ENCODE results near the gene TIPARP.

DNA sequence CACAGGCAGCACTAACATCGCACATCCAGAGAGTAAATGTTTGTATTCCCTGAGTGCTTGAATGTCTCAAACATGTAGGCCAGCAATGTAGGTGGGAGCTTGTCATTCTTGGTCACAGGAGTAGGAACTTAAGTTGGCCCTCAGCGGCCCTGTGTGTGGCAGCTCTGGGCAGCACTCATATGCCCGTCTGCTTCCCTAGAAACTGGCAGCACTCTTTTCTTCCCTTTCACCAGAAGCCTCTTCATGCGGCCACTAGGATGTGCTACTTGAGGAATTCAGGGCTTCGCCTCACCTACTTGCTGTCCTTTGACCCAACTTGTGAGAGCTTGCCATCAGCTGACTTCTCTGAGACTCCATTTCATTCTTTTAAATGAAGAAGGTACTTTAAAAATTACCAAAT lies 69.5 kb downstream of the TIPARP start:
- TF ChIP-seq, protein P1, sequence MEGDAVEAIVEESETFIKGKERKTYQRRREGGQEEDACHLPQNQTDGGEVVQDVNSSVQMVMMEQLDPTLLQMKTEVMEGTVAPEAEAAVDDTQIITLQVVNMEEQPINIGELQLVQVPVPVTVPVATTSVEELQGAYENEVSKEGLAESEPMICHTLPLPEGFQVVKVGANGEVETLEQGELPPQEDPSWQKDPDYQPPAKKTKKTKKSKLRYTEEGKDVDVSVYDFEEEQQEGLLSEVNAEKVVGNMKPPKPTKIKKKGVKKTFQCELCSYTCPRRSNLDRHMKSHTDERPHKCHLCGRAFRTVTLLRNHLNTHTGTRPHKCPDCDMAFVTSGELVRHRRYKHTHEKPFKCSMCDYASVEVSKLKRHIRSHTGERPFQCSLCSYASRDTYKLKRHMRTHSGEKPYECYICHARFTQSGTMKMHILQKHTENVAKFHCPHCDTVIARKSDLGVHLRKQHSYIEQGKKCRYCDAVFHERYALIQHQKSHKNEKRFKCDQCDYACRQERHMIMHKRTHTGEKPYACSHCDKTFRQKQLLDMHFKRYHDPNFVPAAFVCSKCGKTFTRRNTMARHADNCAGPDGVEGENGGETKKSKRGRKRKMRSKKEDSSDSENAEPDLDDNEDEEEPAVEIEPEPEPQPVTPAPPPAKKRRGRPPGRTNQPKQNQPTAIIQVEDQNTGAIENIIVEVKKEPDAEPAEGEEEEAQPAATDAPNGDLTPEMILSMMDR (IDR thresholded peaks at IDR 0.05; ENCODE audit: low read length) = no peak
- no peak for TF ChIP-seq EZH2 (IDR thresholded peaks at IDR 0.05; ENCODE audit: borderline replicate concordance, low read length)

Data from OCI-LY1 (cell line).